Fibroblast of lung (primary cell): Measurements from ENCODE around the gene SHISA9.

ENCODE experiments used
- CTCF ChIP-seq, 2 donors: IDR thresholded peaks in 1 of 2; conservative IDR thresholded peaks in 1 of 2; 1 replicate in 1 of 2; 2 replicates in 1 of 2; pipeline ENCODE4 v1.5.1; 2011 to 2012; ENCODE audit warnings: low read length in 2 of 2, control low read depth in 1 of 2, inconsistent platforms in 1 of 2, low read depth in 1 of 2, mild to moderate bottlenecking in 1 of 2
- EZH2 ChIP-seq: IDR thresholded peaks from 2 replicates; pipeline ENCODE4 v1.5.1; 2012; ENCODE audit warnings: low read length, control low read depth, mild to moderate bottlenecking; ENCODE audit errors: missing control alignments

GRCh38 chr16:12951392-12951791 is 50.0 kb downstream of the SHISA9 start:
- no peak for TF ChIP-seq EZH2
- TF ChIP-seq CTCF (conservative IDR thresholded peaks at IDR 0.05 in 1 of 2, IDR thresholded peaks at IDR 0.05 in 1 of 2; ENCODE audit: low read depth in 1 of 2, low read length in 2 of 2), result no peak
